ENCODE measurements around the gene IVD.

GRCh38 chr15:40460404-40460803 lies 54.8 kb downstream of the IVD start:
- no peak for TF ChIP-seq FOXM1 (IDR thresholded peaks at IDR 0.05; ENCODE audit: borderline replicate concordance, low read depth)
- TF ChIP-seq EP300 (IDR thresholded peaks at IDR 0.05; ENCODE audit: borderline replicate concordance) = no peak
- no peak for TF ChIP-seq NFIC (IDR thresholded peaks at IDR 0.05)
- TF ChIP-seq ZBTB7A (IDR thresholded peaks at IDR 0.05; ENCODE audit: low read depth) = no peak
- no peak for TF ChIP-seq TAF1 (IDR thresholded peaks at IDR 0.05; ENCODE audit: low read depth)
- TF ChIP-seq RAD21 (IDR thresholded peaks at IDR 0.05; ENCODE audit: low read depth) = no peak
- TF ChIP-seq TCF12 (IDR thresholded peaks at IDR 0.05; ENCODE audit: low read depth) = no peak
- no peak for TF ChIP-seq CEBPB (IDR thresholded peaks at IDR 0.05)
- no peak for TF ChIP-seq REST (IDR thresholded peaks at IDR 0.05; ENCODE audit: low read depth)
- TF ChIP-seq EGR1 (IDR thresholded peaks at IDR 0.05) = no peak
- no peak for TF ChIP-seq CREB1 (IDR thresholded peaks at IDR 0.05; ENCODE audit: low read depth)
- TF ChIP-seq USF1 (IDR thresholded peaks at IDR 0.05) = no peak

Data from Ishikawa (cell line).